Neural cell (in vitro differentiated cells): ENCODE measurements around the gene GPR25. TPM values are rescaled to one million over a fixed set of nuclear protein-coding genes. Genes with fewer than 3 reads are reported as not detected.

ENCODE experiments used
- H2AFZ ChIP-seq: fragments of 200-600, 300-800 bp; sonication (generic), shearing (Covaris generic); 2 replicates; pipeline ENCODE4 v1.6.0; 2014; ENCODE audit warnings: low read depth, mild to moderate bottlenecking, antibody characterized with exemption, low read length, moderate library complexity
- H3F3A ChIP-seq: fragments of 200-600 bp; shearing (Covaris generic); 2 replicates; pipeline ENCODE4 v1.6.1; 2016; ENCODE audit warnings: mild to moderate bottlenecking, moderate library complexity, mixed read lengths, antibody characterized with exemption, low read length; ENCODE audit not compliant: insufficient read depth, poor library complexity, severe bottlenecking
- H3K27ac ChIP-seq: fragments of 200-600, 300-800 bp; sonication (generic), shearing (Covaris generic); 2 replicates; pipeline ENCODE4 v1.5.1; 2014; ENCODE audit warnings: mild to moderate bottlenecking, low read length, moderate library complexity
- H3K27me3 ChIP-seq: fragments of 300-800, 200-600 bp; sonication (generic), shearing (Covaris generic); 2 replicates; pipeline ENCODE4 v1.6.0; 2014; ENCODE audit warnings: mild to moderate bottlenecking, low read depth, low read length, moderate library complexity; ENCODE audit not compliant: insufficient read depth
- H3K36me3 ChIP-seq: fragments of 300-800, 200-600 bp; sonication (generic), shearing (Covaris generic); 2 replicates; pipeline ENCODE4 v1.5.1; 2014; ENCODE audit warnings: mild to moderate bottlenecking, antibody characterized with exemption, low read length, moderate library complexity; ENCODE audit not compliant: insufficient read depth
- H3K4me2 ChIP-seq: fragments of 300-800, 200-600 bp; sonication (generic), shearing (Covaris generic); 2 replicates; pipeline ENCODE4 v1.6.0; 2014; ENCODE audit warnings: mild to moderate bottlenecking, low read length
- H3K4me3 ChIP-seq: fragments of 300-800, 200-600 bp; sonication (generic), shearing (Covaris generic); 2 replicates; pipeline ENCODE4 v1.5.1; 2014; ENCODE audit warnings: mild to moderate bottlenecking, low read length, moderate library complexity
- H3K79me2 ChIP-seq: fragments of 200-600 bp; shearing (Covaris generic); replicated peaks from 2 replicates; pipeline ENCODE4 v1.6.0; 2014; ENCODE audit warnings: mild to moderate bottlenecking, low read length, moderate library complexity; ENCODE audit not compliant: insufficient read depth
- H3K9ac ChIP-seq: fragments of 300-800, 200-600 bp; sonication (generic), shearing (Covaris generic); 2 replicates; pipeline ENCODE4 v1.6.1; 2016; ENCODE audit warnings: mild to moderate bottlenecking, low read length, mixed read lengths
- H3K9me2 ChIP-seq: fragments of 200-600 bp; shearing (Covaris generic); 2 replicates; pipeline ENCODE4 v1.6.1; 2016; ENCODE audit warnings: mild to moderate bottlenecking, low read length, mixed read lengths; ENCODE audit not compliant: insufficient read depth
- H3K9me3 ChIP-seq: fragments of 200-600, 300-800 bp; sonication (generic), shearing (Covaris generic); 2 replicates; pipeline ENCODE4 v1.6.1; 2016; ENCODE audit warnings: mild to moderate bottlenecking, mixed run types, low read length, moderate library complexity, mixed read lengths
- H4K20me1 ChIP-seq: fragments of 200-600 bp; shearing (Covaris generic); 2 replicates; pipeline ENCODE4 v1.6.1; 2016; ENCODE audit warnings: mild to moderate bottlenecking, mixed run types; ENCODE audit not compliant: insufficient read depth
- EP300 ChIP-seq: fragments of 450-650 bp; conservative IDR thresholded peaks from 2 replicates; pipeline ENCODE4 v1.6.1; 2014; ENCODE audit warnings: antibody characterized with exemption, mild to moderate bottlenecking, moderate library complexity; ENCODE audit not compliant: poor library complexity, severe bottlenecking
- EZH2 ChIP-seq: fragments of 200-600, 300-800 bp; shearing (Covaris generic), sonication (generic); IDR thresholded peaks from 2 replicates; pipeline ENCODE4 v1.6.1; 2014; ENCODE audit warnings: antibody characterized with exemption, low read length, borderline replicate concordance, mild to moderate bottlenecking; ENCODE audit not compliant: insufficient read depth, poor library complexity, severe bottlenecking
- MXI1 ChIP-seq: fragments of 450-650 bp; conservative IDR thresholded peaks from 2 replicates; pipeline ENCODE4 v1.6.1; 2014; ENCODE audit warnings: antibody characterized with exemption, mild to moderate bottlenecking; ENCODE audit not compliant: poor library complexity, severe bottlenecking
- POLR2AphosphoS5 ChIP-seq: IDR thresholded peaks from 2 replicates; pipeline ENCODE4 v1.6.1; 2012
- RAD21 ChIP-seq: fragments of 450-650 bp; conservative IDR thresholded peaks from 2 replicates; pipeline ENCODE4 v1.6.1; 2014; ENCODE audit warnings: antibody characterized with exemption, mild to moderate bottlenecking, moderate library complexity
- SMC3 ChIP-seq: fragments of 450-650 bp; conservative IDR thresholded peaks from 2 replicates; pipeline ENCODE4 v1.6.1; 2014; ENCODE audit warnings: antibody characterized with exemption, mild to moderate bottlenecking, moderate library complexity; ENCODE audit not compliant: poor library complexity
- TAF1 ChIP-seq: IDR thresholded peaks from 2 replicates; pipeline ENCODE4 v1.6.1; 2012; ENCODE audit warnings: low read depth
- polyA plus RNA-seq: library from polyadenylated mRNA; depleted of rRNA; stranded (reverse); fragments of >200 nt; gene quantifications from 2 replicates; pipeline ENCODE4 v1.2.3, GENCODE V29; 2014
- TF ChIP-seq, protein P1 (sequence below): fragments of 450-650 bp; IDR thresholded peaks from 2 replicates; pipeline ENCODE4 v1.5.1; 2014; ENCODE audit warnings: antibody characterized with exemption, mild to moderate bottlenecking, moderate library complexity; ENCODE audit not compliant: poor library complexity, severe bottlenecking
- TF ChIP-seq, protein P2 (sequence below): IDR thresholded peaks from 2 replicates; pipeline ENCODE4 v1.6.1; 2012; ENCODE audit warnings: borderline replicate concordance

The GPR25 gene
- polyA plus RNA-seq, 1 donor from 2014 or later, result not detected

DNA sequence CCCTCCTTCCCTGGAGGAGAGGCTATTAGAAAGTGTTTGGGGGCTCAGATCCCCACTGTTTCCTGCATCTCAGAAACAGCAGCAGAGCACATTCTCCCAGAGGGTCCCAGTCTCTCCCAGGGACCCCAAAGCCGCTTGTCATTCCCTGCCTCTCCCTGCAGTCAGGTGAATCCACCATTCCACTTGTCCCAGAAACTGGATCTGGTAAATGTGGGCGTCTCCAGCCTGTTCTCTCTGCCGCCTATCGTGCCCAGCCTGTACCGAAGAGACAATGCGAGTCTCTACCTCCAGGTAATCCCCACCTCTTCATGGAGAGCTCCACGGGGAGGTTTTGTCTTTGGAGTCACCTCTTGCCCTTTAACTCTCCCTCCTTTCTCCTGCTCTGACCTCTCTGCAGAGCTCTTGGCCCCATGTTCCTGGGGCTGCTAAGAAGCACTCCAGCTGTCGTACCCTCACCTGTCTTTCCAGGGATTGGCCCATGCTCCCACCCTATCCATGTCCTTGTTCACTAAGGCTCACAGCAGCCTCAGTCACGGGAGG is 48.9 kb downstream of the GPR25 start:
- no peak overlapping the region for H3K27ac ChIP-seq
- no peaks in the 10 kb centered on the region for H3K27me3 ChIP-seq
- no peaks in the 10 kb centered on the region for H3K9me2 ChIP-seq
- H3K36me3 ChIP-seq, result no peaks in the 10 kb centered on the region
- H3K79me2 ChIP-seq, result no peaks in the 10 kb centered on the region
- no peak overlapping the region for H3K4me3 ChIP-seq
- no peaks in the 10 kb centered on the region for H4K20me1 ChIP-seq
- no peak for TF ChIP-seq MXI1
- TF ChIP-seq, protein P1, sequence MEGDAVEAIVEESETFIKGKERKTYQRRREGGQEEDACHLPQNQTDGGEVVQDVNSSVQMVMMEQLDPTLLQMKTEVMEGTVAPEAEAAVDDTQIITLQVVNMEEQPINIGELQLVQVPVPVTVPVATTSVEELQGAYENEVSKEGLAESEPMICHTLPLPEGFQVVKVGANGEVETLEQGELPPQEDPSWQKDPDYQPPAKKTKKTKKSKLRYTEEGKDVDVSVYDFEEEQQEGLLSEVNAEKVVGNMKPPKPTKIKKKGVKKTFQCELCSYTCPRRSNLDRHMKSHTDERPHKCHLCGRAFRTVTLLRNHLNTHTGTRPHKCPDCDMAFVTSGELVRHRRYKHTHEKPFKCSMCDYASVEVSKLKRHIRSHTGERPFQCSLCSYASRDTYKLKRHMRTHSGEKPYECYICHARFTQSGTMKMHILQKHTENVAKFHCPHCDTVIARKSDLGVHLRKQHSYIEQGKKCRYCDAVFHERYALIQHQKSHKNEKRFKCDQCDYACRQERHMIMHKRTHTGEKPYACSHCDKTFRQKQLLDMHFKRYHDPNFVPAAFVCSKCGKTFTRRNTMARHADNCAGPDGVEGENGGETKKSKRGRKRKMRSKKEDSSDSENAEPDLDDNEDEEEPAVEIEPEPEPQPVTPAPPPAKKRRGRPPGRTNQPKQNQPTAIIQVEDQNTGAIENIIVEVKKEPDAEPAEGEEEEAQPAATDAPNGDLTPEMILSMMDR, result no peak
- no peak for TF ChIP-seq EP300
- no peak for TF ChIP-seq SMC3
- no peak for TF ChIP-seq EZH2
- no peak for TF ChIP-seq RAD21
- no peak for TF ChIP-seq TAF1
- TF ChIP-seq POLR2AphosphoS5, result no peak
- TF ChIP-seq, protein P2, sequence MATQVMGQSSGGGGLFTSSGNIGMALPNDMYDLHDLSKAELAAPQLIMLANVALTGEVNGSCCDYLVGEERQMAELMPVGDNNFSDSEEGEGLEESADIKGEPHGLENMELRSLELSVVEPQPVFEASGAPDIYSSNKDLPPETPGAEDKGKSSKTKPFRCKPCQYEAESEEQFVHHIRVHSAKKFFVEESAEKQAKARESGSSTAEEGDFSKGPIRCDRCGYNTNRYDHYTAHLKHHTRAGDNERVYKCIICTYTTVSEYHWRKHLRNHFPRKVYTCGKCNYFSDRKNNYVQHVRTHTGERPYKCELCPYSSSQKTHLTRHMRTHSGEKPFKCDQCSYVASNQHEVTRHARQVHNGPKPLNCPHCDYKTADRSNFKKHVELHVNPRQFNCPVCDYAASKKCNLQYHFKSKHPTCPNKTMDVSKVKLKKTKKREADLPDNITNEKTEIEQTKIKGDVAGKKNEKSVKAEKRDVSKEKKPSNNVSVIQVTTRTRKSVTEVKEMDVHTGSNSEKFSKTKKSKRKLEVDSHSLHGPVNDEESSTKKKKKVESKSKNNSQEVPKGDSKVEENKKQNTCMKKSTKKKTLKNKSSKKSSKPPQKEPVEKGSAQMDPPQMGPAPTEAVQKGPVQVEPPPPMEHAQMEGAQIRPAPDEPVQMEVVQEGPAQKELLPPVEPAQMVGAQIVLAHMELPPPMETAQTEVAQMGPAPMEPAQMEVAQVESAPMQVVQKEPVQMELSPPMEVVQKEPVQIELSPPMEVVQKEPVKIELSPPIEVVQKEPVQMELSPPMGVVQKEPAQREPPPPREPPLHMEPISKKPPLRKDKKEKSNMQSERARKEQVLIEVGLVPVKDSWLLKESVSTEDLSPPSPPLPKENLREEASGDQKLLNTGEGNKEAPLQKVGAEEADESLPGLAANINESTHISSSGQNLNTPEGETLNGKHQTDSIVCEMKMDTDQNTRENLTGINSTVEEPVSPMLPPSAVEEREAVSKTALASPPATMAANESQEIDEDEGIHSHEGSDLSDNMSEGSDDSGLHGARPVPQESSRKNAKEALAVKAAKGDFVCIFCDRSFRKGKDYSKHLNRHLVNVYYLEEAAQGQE, result no peak
- H3K9ac ChIP-seq, result no peak overlapping the region
- H3F3A ChIP-seq, result no peaks in the 10 kb centered on the region
- no peak overlapping the region for H3K4me2 ChIP-seq
- H2AFZ ChIP-seq, result no peak overlapping the region
- no peaks in the 10 kb centered on the region for H3K9me3 ChIP-seq

DNA sequence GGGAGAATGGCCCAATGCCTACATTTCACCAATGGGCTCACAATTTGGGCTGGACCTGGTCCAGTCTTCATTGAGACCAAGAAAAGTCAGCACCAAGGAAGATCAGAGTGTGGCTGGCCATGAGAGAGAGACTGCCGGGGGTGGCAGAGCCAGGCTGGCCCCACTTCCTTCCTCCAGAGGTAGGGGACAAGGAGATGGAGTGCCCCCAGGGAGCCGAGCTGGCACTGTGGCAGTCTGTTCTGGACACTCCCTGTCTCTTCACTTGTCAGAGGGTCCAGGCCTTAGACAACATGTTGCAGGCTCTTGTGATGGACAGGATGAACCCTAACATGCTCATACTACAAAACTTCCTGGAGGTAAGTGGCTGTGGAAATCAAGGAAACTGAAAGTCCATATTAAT is 49.6 kb downstream of the GPR25 start:
- no peaks in the 10 kb centered on the region for H3F3A ChIP-seq
- no peak overlapping the region for H2AFZ ChIP-seq
- H3K36me3 ChIP-seq, result no peaks in the 10 kb centered on the region
- no peaks in the 10 kb centered on the region for H3K27me3 ChIP-seq
- TF ChIP-seq RAD21 (no peak), SMC3 (no peak), MXI1 (no peak), TAF1 (no peak), EZH2 (no peak), EP300 (no peak), POLR2AphosphoS5 (no peak)
- TF ChIP-seq, protein P1, result no peak
- TF ChIP-seq, protein P2, result no peak
- H3K27ac ChIP-seq, result no peak overlapping the region
- no peaks in the 10 kb centered on the region for H3K9me3 ChIP-seq
- no peak overlapping the region for H3K4me3 ChIP-seq
- no peak overlapping the region for H3K4me2 ChIP-seq
- H3K79me2 ChIP-seq, result no peaks in the 10 kb centered on the region
- H3K9me2 ChIP-seq, result no peaks in the 10 kb centered on the region
- H3K9ac ChIP-seq, result no peak overlapping the region
- no peaks in the 10 kb centered on the region for H4K20me1 ChIP-seq
